HG02623 (cell line): Measurements from ENCODE around the gene TUBA4B.
"Not testable (repeated sequence)": the region's sequence is repeated elsewhere in the genome, so short reads cannot be mapped to it uniquely, and the experiment has no call there.

Source experiments
- ATAC-seq: cut with Tn5 transposase; IDR thresholded peaks from one replicate; pipeline ENCODE4 v1.9.1; 2021; ENCODE audit warnings: moderate library complexity; ENCODE audit not compliant: unreplicated experiment

Gene TUBA4B

DNA sequence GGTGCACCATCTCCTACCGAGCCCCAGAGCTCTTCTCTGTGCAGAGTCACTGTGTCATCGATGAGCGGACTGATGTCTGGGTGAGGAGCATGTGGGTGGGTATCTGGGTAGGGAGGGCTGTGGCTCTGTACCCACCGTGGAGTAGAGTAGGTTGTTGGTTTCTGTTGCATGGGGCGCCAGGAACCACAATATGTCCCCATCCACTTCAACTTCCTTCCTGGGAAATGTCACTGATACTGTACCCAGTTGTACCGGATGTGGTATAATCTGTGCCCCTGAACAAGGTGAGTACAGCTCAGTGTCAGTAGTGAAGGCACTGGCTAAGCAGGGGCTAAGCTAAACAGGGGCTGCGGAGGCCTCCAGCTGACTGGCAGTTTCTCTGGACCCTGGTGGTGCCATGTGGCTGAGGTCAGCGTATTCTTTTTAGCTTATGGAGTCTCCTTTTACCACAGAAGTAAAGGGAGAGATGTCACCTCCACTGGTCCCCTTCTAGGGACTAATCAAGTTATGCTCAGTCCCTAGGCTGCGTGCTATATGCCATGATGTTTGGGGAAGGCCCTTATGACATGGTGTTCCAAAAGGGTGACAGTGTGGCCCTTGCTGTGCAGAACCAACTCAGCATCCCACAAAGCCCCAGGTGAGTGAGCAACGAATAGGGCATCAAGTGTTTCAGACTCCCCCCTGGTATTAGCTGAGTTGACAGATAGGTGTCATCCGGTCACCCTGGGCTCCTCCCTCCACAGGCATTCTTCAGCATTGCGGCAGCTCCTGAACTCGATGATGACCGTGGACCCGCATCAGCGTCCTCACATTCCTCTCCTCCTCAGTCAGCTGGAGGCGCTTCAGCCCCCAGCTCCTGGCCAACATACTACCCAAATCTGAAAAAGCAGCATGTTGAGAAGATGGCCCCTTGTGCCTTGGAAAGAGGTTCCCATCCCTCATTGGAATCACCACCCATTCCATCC is 5.1 kb upstream of the TUBA4B start:
- ATAC-seq: no peak

DNA sequence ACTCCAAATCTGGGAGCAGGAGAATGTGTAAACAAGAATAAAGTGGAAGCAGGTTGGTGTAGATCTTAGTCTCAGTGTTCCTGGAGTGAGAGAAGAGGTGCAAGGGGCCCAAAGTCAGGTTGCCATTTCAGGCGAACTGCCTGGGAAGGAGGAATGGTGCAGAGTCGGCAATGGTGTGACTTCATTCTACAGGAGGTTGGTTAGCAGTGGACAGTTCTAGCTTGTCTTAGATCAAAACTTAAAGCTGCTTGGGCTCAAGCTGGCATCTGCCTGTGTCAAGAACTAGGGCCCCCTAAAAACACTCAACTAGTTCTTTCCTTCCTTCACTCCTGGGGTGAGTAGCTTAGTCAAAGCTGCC is 4.2 kb upstream of the TUBA4B start:
- ATAC-seq: no peak

DNA sequence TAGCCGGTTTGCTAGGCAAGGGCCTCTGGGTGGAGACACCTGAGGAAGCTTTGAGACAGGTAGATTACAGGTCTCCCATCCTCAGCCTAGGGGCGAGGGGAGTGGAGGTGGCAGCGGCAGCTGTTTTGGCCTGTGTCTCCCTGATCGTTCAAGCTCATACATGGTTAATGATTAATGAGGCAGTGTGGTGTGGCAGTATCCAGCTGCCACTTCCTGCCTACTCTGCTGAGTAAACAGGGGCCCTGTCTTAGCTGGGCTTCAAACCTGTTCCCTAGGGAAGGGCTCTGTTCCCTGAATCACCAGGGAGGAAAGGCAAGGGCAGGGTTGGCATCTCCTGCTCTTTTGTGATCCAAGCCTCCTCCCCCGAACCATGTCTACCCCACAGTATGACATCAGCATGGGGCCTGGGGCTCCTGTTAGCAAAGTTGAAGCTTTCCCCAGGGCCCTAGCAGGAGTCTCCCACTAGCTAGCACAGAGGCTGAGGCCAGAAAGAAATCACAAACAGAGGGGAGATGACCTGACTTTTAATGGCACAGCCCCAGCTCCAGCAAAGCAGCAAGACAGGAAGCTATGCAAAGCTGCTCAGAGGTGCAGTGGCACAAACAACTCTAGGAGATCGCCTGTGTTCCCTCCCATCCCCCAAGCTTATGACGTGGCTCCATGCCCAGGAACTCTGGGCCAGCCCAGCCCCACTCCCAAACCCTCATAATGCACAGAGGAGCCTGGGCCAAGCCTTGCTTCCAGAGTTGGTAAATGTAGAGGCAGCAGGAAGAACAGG is 3.7 kb upstream of the TUBA4B start:
- ATAC-seq: peak; percentile 28

DNA sequence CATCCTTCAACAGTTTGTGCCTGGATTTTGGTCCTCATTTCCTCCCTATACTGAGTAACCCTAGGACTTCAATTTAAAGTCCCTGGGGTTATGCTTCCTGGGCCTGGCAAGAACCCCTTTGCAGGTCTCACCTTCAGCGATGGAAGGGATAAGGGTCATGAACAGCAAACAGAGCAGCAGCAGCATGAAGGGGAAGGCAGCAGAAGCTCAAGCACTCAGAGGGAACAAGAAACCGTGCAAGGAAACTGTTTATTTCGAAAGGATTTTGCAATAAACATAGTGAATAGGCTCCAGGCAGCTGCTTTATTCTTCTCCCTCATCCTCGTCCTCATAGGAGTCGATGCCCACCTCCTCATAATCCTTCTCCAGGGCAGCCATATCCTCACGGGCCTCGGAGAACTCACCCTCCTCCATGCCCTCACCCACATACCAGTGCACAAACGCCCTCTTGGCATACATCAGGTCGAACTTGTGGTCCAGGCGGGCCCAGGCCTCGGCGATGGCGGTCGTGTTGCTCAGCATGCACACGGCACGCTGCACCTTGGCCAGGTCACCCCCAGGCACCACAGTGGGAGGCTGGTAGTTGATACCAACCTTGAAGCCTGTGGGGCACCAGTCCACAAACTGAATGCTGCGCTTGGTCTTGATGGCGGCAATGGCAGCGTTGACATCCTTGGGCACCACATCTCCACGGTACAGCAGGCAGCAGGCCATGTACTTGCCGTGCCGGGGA is 2.8 kb upstream of the TUBA4B start:
- no peak for ATAC-seq

DNA sequence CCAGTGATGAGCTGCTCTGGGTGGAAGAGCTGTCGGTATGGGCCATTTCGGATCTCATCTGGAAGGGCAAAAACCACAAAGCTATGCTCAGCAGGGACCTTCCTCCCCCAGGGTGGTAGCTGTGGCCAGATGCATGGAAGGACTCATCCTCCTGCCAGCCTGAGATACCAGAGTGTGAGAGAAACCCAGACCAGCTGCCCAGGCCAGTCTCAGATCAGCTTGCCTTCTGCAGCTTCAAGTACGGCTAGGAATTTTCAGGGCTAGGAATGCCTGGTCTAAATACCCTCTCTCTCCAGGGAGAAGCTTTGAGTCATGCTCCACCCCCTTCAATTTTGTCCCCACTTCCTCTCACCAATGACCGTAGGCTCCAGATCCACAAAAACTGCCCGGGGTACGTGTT is 1.4 kb upstream of the TUBA4B start:
- no peak for ATAC-seq

DNA sequence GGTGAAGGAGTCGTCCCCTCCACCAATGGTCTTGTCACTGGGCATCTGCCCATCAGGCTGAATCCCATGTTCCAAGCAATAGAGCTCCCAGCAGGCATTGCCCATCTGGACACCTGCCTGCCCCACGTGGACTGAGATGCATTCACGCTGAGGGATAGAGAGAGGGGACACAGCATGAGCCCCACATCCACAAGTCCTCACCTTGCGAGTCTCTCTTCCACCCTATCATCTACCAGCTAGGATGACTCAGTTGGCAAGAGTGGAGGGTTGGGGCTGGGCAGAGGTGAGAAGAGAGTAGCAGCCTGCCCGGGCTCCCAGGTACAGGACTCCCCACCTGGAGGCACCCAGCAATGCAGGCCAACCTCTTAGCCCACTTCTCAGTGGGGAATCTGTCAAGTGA is 959 bp upstream of the TUBA4B start:
- no peak for ATAC-seq

DNA sequence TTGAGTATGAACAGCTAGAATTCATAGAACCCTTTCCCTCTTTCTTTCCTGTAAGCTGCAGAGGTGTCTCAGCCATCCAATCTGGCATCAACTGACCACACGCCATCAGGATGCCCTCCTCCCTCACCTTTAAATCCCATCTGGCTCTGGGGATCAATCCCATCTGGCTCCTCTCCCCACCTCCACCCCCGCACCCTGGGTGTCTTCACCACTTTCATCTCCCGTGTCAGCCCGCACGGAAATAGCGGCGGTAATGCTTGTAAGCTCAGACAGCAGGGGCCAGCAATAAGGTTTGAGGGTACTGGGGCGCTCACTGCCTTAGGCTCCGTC is 508 bp upstream of the TUBA4B start:
- no peak for ATAC-seq

DNA sequence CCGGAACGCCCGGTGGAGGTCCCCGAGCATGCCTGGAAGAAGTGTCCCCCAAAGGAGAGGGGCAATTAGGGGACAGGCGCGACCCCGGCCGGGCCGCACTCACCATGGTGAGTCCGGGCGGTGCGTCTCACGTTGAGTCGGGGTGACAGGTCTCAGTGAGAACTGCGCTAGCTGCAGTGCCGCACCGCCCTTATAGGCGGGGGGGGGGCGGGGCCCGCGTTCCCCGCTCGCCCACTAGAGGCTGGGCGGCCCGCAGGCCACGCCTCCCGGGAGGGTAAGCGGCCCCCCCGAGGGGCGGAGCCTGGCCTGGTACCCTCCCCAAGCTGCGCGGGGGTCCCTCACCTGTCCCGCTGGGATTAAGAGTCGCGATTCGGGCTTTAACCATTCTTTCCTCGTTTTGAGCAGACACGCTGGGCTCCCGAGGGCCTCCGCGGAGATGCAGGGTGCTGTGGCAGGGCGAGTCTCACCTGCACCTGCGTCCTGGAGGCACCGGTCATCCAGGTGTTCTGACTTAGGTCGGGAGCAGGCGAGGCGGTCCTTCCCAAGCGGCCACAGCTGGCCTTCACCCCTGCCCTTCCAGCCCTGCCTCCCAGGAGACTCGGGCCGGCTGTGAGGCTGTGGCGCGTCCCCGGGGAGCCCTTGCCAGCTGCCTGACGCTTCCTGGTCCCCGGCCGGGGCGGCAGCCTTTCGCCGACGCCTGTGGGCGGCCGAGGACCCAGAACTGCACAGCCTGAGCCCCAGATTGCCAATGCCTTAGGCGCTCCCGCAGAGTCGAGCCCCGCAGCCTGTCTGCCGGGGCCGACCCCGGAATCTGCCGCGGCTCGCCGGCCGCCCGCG is 928 bp downstream of the TUBA4B start, which contains the start of gene TUBA4A:
Gene TUBA4A (minus strand): TSS at position 166 of the 837 bp plus-strand sequence. CDS start 60 bp downstream, at position 106.
- peak; percentile 40 for ATAC-seq

DNA sequence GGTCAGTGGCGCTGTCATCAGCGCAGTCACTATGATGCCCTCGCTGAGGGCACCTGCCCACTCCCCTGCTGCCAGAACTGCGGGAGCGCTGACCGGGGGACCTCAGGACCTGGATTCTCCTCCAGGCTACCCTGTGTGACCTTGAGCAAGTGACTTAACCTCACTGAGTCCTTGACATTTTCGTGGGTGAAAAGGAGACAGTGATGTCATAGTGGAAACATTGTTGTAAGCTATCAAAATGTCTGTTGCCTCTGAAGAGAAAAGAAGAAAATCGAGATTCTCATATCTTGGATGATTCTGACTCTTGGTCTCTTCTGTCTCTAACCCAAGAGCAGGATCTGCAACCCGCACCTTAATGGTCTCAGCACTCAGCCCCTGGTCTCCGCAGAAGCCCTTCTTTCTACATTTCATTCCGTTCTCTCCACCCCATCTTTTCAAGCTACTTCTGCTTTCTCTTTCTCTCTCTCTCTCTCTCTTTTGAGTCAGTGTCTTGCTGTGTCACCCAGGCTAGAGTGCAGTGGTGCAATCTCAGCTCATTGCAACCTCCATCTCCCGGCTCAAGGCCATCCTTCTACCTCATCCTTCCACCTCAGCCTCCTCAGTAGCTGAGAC is 1.7 kb downstream of the TUBA4B start:
- ATAC-seq: peak; percentile 28

DNA sequence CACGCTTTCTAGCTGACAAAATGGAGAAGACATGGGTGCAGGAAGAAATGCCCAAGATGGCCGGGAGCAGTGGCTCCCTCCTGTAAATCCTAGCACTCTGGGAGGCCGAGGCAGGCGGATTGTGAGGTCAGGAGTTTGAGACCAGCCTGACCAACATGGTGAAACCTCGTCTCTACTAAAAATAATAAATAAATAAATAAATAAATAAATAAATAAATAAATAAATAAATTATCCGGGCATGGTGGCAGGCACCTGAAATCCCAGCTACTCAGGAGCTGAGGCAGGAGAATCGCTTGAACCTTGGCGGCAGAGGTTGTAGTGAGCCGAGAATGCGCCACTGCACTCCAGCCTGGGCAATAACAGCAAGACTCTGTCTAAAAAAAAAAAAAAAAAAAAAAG is 5.9 kb downstream of the TUBA4B start:
- ATAC-seq: not testable (repeated sequence)

DNA sequence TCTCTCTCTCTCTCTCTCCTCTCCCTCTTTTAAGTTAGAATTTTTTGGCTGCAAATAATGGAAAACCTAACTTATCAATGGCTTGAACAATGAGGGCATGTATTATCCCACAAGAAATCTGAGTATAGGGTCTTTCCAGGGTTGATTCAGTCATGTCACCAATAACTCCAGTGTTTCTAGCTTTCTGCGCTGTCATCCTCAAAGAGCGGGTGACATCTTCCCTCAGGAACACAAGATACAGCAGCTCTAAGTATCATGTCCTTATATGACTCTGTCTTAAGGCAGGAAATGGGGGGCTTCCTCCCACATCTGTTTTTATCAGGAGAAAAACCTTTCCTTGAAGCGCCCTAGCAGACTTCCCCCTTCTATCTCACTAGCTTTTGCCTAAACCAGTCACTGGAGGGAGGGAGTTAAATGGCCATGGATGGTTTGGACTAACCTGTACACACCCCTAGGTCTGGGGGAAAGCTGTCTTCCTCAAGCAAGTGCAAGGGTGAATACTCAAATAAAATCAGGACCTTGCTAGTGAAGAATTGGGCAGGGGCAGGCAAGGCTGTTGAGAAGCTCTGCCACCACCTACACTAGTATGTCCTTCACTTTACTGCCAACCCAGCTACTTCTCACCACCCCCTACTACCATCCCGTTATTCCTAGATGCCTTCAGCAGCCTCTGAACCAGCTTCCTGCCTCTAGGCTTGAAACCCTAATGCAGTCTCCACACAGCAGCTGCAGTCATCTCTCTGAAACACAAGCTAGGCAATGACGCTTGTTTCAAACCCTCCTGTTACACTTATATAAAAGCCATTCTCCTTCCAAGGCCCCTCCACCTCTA is 8.2 kb downstream of the TUBA4B start:
- no peak for ATAC-seq

DNA sequence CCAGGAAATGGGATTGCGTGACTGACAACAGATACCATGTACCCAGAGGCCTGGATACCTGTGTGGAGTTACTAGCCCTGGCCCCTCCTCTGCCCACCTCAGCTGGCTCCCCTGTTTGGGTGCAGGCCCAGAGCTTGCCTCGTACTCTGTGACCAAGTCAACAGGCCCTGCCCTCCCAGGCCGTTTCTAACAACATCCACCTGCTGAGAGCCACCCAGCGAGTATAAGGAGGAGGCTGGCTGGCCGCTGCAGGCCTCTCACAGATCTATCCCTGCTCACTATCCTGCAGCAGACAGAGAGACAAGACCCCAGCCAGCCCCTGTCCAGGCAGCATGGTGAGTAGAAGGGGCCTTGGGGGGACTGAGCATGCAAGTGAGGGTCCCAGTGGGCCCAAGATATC is 13.2 kb downstream of the TUBA4B start:
- ATAC-seq: no peak

DNA sequence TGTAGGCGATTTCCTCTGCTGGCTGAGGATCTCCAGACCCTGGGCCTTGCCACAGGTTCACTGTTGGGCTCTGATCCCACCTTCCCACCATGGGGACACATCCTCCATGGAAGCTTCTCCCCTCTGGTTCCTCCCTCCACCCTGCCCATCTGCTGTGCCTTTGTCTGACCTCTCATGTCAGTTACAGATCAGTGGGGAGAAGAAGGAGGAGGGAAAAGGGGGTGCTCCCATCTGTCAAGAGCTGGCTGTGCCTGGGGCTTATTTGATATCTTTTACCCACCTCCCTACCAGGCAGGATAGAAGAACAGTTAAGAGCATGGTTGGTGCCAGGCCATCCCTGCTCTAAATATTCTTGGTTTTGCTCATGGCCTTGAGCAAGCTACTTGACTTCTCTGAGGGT is 13.8 kb downstream of the TUBA4B start:
- no peak for ATAC-seq

DNA sequence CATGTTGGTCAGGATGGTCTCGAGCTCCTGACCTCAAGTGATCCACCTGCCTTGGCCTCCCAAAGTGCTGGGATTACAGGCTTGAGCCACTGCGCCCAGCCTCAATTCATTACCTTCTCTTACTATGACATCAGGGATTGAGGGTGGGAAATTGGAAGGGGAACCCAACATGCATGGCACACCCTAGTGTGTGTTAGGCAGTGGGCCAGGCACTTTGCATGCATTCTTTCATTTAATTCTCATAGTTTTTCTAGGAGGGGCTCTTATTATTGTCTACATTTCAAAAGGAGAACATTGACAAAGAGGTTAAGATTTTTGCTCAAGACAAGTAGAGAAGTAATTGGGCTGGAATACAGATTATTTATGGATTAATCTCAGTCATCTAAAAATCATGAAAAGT is 15.3 kb downstream of the TUBA4B start:
- ATAC-seq: no peak

DNA sequence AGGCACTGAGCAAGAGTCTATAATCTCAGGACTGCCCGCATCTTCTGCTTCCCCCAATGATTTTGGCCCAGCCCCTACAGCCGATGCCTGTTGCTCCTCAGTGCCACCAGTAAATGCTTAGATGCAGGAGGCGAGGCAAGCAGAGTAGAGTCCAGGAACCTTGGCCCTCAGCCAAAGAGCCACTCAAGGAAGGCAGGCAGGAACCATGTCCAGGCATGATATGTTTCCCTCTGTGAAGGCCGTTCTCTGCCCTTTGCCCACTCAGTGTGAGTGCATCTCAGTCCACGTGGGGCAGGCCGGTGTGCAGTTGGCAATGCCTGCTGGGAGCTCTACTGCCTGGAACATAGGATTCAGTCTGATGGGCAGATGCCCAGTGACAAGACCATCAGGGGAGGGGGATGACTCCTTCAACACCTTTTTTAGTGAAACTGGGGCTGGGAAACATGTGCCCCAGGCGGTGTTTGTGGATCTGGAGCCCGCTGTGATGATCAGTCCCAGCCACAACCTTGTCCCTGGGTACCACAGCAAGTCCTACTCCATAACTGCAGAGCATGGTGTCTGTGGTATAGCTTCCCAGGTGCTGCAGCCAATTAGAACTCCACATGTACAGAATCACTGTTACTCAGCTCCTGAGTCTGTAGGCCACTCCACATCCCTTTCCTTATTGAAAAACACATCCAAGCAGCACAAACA is 16.5 kb downstream of the TUBA4B start:
- ATAC-seq: no peak

DNA sequence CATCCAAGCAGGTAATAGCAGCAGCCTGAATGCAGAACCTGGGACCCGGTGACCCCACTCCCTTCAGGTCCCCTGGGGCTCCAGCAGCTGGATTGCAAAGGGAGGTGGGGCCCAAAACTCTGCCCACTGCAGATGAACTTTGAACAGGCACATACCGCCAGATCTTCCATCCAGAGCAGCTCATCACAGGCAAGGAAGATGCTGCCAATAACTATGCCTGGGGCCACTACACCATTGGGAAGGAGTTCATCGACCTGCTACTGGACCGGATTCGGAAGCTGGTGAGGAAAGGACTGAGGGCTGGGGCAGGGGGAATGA is 17.0 kb downstream of the TUBA4B start:
- no peak for ATAC-seq

DNA sequence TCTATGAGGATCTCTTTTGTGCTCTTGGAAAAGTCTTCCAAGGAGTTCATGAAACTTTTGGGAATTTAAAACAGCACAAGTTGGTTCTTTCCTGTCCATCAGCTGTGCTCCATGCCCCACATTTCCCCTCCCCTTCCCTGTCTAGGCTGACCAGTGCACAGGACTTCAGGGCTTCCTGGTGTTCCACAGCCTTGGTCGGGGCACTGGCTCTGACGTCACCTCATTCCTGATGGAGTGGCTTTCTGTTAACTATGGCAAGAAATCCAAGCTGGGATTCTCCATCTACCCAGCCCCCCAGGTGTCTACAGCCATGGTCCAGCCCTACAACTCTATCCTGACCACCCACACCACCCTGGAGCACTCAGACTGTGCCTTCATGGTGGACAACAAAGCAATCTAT is 18.0 kb downstream of the TUBA4B start:
- no peak for ATAC-seq

DNA sequence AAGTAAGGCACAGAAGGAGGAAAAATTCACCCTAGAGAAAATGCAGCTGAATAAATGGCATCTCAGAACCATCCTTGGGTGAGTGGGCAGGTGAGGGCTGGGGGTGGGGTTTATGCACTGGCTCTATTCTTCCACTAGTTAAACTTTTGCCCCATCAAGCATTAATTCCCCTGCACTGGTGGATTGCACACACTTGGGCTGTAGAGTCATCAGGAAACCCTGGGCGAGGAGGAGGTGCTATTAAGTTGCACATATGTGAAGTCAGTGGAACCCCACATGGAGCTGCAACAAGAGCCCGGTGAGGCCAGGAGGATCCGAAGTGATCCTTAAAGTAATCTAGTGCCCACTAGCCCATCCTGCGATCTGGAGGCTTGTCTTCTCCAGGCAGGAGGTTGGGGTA is 19.3 kb downstream of the TUBA4B start:
- ATAC-seq: no peak

DNA sequence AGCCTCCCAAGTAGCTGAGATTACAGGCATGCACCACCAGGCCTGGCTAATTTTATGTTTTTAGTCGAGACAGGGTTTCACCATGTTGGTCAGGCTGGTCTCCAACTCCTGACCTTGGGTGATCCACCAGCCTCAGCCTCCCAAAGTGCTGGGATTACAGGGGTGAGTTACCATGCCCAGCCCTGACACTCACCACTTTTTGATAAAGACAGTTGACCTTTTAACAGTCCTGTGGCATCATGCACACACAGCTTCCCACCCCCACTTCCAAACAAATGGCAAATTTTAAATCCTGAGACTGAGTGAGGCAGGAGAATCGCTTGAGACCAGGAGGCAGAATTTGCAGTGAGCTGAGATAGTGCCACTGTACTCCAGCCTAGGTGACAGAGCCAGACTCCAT is 20.0 kb downstream of the TUBA4B start:
- ATAC-seq: no peak
